HAP-1 (cell line): ENCODE measurements around the gene VSTM2L.

Experiments
- DNase-seq, 2 experiments: peaks; one replicate each; pipeline ENCODE4 v3.0.0-alpha.2; 2016 to 2020; ENCODE audit warnings: low spot score in 2 of 2
- H3K27me3 ChIP-seq: fragments of 250-450 bp; sonication (Bioruptor Pico); 2 replicates; pipeline ENCODE4 v1.5.1; 2020; ENCODE audit warnings: low read depth, mild to moderate bottlenecking, moderate library complexity
- H3K36me3 ChIP-seq: fragments of 250-450 bp; sonication (Bioruptor Pico); replicated peaks from 2 replicates; pipeline ENCODE4 v1.5.1; 2020; ENCODE audit warnings: mild to moderate bottlenecking
- H3K4me1 ChIP-seq: fragments of 250-450 bp; sonication (Bioruptor Pico); 2 replicates; pipeline ENCODE4 v1.5.1; 2020; ENCODE audit warnings: mild to moderate bottlenecking
- H3K4me3 ChIP-seq: fragments of 250-450 bp; sonication (Bioruptor Pico); 2 replicates; pipeline ENCODE4 v1.5.1; 2020; ENCODE audit warnings: mild to moderate bottlenecking, moderate library complexity
- H3K9me3 ChIP-seq: fragments of 250-450 bp; sonication (Bioruptor Pico); 2 replicates; pipeline ENCODE4 v1.5.1; 2020; ENCODE audit warnings: mild to moderate bottlenecking, moderate library complexity
- in situ Hi-C: fragments of 300-500 bp; cut with MboI; formaldehyde crosslinking; loops from 3 replicates; pipeline ENCODE4 v1.14.3; 2020; ENCODE audit warnings: low sequenced_read_pairs, inconsistent platforms, mixed read lengths

Gene VSTM2L

DNA sequence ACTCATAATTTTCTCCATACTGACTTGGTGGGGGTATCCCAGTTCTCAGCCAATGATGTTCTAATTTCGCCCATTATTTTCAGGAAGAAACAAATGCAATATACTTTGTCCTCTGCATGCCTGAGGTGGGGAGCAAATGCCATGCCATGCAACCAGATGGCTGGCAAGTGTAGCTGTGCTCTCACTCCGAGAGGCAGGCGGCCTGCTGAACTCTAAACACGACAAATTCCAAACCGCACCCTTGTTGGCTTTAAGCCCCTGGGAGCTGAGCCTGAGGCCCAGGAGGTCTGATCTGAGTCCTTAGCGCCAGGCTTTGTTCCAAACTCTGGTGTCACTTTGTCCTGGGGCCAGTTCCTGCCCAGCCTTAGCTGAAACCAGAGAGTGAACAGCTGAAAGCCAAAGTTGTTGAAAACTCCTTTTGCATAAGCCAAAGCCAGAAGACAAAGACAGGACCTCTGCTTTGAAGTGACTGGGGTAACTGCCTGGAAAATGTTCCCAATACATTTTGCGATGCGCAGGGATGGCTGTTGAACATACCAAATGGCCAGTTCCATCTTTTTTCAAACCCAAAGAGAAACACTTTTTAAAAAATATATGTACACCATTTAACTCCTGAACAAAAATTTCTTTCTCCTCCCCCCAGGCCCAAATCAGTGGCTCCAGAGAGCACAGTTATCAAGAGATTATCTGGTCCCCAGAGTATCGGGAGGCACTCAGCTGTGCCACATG lies 84.1 kb downstream of the VSTM2L start:
- no peak overlapping the region for H3K4me3 ChIP-seq
- H3K36me3 ChIP-seq = peaks cover 37% of the 10 kb centered on the region
- in situ Hi-C loops = no loop called here

DNA sequence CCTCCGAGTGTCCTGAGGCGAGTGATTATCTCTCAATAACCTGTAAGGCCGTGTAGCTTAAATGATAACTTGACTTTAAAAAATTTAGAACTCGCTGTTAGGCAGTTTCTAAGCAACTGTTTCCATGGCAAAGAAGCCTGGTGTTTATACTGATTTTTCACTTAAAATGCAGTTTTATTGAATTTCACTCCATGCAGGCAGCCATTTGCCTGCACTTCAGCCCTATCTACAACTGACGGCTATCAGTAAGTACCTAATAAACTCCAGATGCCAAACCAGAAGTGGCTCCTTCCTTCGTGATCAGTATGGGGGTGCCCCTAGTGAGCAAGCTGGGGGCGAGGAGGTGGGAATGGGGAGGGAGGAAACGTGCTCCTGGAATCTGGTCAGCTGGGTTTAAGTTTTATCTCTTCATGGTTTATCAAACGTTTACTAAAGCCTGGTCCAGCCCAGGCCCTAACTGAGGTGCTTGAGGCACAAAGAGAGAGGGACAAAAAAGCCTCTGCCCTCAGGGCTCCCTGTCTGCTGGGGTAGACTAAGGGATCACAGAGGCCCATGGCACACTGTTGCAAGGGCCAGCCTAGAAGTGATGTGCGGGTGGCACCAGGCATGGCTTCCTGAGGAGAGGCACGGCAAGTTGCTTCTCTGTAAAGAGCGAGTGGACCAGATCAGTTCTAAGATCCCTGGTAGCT lies 84.8 kb downstream of the VSTM2L start:
- no peak for DNase-seq
- Histone ChIP-seq H3K27me3 (no peaks in the 10 kb centered on the region), H3K4me3 (no peak overlapping the region), H3K9me3 (no peaks in the 10 kb centered on the region), H3K36me3 (peaks cover 41% of the 10 kb centered on the region), H3K4me1 (peaks cover 18% of the 10 kb centered on the region)
- in situ Hi-C loops = no loop called here

More for the DNA sequence above, 84.1 kb downstream of the VSTM2L start:
- Histone ChIP-seq H3K27me3 (no peaks in the 10 kb centered on the region), H3K9me3 (no peaks in the 10 kb centered on the region), H3K4me1 (peaks cover 15% of the 10 kb centered on the region)
- DNase-seq = peak; percentile 72 to 76

DNA sequence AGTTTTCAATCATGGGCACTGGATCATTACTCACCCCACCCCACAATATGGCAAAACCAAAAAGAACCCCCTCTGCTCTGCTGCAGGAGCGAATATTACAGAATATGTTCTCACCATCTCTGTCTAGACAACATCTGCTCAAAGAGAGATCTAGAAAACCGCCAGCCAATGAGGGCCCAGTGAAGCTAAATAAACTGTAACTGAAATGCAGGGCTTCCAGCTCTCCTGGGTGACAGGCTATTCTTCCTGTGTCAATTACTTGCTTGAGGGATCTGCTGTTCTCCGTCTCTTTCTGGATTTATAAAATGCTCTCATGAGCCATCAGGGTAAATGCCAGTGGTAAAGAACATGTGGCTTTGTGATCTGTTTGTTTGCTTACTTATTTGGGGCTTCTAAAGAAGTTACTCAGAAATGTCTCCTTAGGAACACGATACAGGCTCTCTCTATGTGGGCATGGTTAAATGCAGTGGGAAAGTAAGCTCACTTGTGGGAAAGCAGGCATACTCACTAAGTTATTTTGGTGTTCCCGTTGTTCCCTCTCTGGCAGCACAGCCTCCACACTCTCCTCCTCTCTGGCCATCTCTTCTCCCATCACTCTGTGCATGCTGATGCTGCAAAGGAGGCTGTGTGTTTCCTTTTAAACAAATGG lies 85.5 kb downstream of the VSTM2L start:
- DNase-seq = no peak
- no peak overlapping the region for H3K4me3 ChIP-seq
- H3K36me3 ChIP-seq = peaks cover 41% of the 10 kb centered on the region
- no peaks in the 10 kb centered on the region for H3K27me3 ChIP-seq
- peaks cover 22% of the 10 kb centered on the region for H3K4me1 ChIP-seq
- in situ Hi-C loops = no loop called here
- no peaks in the 10 kb centered on the region for H3K9me3 ChIP-seq

DNA sequence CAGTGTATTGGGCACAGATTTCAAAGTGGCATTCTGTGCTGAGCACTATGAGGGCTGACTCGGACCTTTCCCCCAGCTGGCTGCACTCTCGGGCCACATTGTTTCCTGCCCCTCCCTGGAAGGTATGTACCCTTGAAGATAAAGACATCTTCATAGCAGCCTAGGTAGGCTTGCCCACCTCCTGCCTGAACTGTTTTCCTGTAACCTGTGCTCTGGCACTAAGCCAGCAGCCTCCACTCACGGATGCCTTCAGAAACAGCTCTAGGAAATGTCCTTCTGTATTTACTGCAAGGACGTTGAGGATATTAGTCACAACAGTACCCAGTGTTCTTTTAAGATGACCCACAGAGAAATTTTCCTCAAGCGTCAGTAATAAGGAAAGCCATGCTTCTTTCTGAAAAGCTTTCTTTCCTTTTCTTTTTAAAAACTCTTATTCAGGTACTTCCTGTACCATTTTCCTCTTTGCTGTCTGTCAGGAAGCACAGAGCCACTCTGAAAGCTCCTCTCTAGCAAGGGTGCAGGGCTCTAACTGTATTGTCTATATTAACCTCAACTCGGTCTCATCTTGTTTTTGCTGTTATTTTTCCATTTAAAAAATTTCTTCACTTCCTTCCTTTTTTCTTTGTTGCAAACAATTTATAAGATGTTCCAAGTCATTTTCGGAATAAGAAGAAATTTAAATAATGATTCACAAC lies 86.8 kb downstream of the VSTM2L start:
- Histone ChIP-seq H3K36me3 (peaks cover 50% of the 10 kb centered on the region), H3K9me3 (no peaks in the 10 kb centered on the region), H3K4me1 (peaks cover 22% of the 10 kb centered on the region), H3K27me3 (no peaks in the 10 kb centered on the region), H3K4me3 (no peak overlapping the region)
- no peak for DNase-seq
- in situ Hi-C loops = loop anchor here (5.0 kb wide), 1 partner anchor 422 kb away; no protein-coding TSS in a partner anchor

DNA sequence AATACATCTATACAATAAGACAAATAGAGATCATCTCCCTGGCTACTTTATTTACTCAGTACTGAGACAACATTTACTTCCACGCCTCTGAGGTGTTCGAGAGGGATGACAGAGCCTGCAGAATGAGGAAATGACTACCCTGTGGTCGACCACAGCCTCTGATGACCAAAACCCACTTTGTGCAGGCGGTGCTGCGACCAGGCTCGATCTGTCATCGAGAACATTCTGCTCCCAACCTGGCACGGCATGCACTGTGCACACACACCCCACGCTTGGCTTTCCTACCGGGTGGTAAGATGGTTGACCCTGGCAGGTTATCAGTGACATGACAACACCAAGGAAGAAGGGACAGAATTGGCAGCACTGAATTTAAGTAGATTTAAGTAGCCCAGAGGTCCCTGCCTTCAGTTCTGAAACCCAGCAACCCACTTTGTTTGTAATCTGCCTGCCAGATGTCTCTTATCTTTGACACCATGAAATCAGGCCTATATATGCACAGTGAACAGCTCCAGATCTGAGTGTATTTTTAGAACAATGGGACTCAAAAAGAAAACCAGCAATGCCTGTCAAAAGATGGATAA lies 87.7 kb downstream of the VSTM2L start:
- in situ Hi-C loops = loop anchor here (5.0 kb wide), 1 partner anchor 423 kb away; no protein-coding TSS in a partner anchor
- Histone ChIP-seq H3K36me3 (peaks cover 56% of the 10 kb centered on the region), H3K4me1 (peaks cover 22% of the 10 kb centered on the region), H3K9me3 (no peaks in the 10 kb centered on the region), H3K27me3 (no peaks in the 10 kb centered on the region), H3K4me3 (no peak overlapping the region)
- no peak for DNase-seq

DNA sequence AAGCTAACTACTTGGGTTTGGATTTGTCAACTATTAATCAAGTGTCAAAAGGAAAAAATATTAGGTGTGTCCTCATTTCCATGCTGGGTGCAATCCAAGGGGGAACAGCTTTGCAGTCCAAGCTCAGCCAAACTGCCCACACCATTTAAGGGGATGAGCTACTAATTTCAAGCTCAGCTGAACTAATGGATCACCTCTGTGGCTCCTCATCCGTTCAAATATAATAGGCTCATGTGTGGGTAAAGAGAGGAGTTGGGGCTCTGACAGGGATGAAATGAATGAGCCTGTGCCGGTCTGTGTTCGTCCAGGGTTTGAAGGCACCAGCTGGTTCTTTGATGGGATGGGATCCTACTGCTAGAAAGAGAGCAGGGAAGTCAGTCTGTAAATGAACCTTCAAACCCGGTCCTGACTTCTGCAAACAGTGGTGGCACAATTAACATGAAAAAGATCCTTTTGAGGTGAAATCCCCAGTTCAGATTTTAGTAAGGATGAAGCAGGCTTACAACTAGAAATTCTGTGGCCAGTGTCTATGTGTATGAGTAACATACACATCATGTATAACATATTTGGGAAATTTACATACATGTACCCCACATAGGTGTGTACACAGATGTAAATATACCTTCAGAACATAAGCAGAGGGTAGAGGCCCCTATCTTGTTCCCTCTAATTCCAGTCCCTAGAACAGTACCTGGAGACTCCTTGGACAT lies 88.4 kb downstream of the VSTM2L start:
- in situ Hi-C loops = loop anchor here (5.0 kb wide), 1 partner anchor 424 kb away; no protein-coding TSS in a partner anchor
- no peak for DNase-seq
- H3K4me1 ChIP-seq = peaks cover 21% of the 10 kb centered on the region

DNA sequence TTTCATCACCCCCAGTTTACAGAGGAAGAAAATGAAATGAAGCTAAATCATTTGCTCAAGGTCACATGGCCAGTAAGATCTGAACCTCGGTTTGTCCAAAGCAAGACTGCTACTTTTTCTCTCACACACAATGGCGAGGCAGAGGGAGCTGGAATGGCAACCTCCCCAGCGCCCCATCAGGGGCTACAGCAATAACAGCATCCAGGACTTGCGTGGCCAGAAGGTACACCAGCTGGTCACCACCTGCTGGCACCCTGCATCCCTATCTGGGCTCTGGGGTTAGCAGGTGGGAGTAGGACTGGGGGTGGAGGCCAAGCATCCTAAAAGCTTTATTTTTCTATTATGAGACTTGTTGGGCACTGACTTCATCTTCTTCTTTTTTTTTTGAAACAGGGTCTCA lies 89.0 kb downstream of the VSTM2L start:
- in situ Hi-C loops = loop anchor here (5.0 kb wide), 1 partner anchor 425 kb away; no protein-coding TSS in a partner anchor
- no peak for DNase-seq
- H3K27me3 ChIP-seq = no peaks in the 10 kb centered on the region
- no peaks in the 10 kb centered on the region for H3K9me3 ChIP-seq
- peaks cover 15% of the 10 kb centered on the region for H3K4me1 ChIP-seq
- peaks cover 57% of the 10 kb centered on the region for H3K36me3 ChIP-seq
- no peak overlapping the region for H3K4me3 ChIP-seq

More for the DNA sequence above, 88.4 kb downstream of the VSTM2L start:
- Histone ChIP-seq H3K4me3 (no peak overlapping the region), H3K9me3 (no peaks in the 10 kb centered on the region), H3K36me3 (peaks cover 56% of the 10 kb centered on the region), H3K27me3 (no peaks in the 10 kb centered on the region)

DNA sequence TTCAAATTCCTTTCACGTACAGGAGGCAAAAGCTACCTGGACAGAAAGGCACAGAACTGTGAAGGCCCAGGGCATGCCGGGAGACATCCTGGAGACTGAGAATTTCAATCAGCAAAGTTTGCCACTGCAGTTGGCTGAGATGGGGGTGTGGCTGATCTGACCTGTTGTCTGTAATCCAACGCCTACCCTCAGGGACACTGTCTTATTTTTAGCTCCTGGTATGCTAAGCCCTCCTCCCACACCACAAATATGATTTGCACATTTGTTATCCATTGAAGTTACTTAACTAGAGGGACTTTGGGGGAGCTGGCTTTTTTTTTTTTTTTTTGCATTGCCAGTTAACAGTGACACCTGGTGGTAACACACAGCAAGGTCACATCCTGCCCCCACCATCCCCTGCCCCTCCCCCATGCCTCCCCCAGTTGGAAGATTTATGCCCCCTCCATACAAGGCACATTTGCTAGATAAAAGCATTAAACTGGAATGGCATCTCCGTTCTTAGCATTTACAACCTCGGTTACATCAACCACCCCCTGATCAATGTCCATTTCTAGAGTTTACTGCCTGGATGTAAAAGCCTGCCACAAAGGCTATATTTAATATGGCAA lies 90.0 kb downstream of the VSTM2L start:
- in situ Hi-C loops = loop anchor here (5.0 kb wide), 1 partner anchor 426 kb away; no protein-coding TSS in a partner anchor

DNA sequence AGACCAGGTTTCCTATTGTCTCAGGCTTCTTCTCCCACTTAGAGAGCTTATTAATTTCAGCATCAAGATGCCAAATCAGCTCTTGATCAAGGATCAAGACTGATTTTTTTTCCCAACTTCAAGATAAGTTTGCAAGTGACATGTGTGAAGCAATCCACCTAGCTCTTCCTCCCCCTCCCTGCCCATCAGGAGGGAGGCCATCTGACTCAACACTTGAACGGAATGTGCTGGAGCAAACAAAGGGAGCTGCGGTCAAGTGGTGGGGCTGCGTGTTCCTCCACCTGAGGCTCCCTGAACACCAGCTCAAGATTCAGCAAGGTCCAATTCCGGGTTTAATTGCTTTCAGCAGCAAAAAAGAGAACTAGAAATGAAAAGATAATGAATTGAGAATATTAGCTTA lies 91.6 kb downstream of the VSTM2L start:
- in situ Hi-C loops = loop anchor here (5.0 kb wide), 1 partner anchor 427 kb away; no protein-coding TSS in a partner anchor
- no peaks in the 10 kb centered on the region for H3K27me3 ChIP-seq
- H3K9me3 ChIP-seq = no peaks in the 10 kb centered on the region
- DNase-seq = no peak
- no peak overlapping the region for H3K4me3 ChIP-seq
- H3K4me1 ChIP-seq = peaks cover 7% of the 10 kb centered on the region
- peaks cover 72% of the 10 kb centered on the region for H3K36me3 ChIP-seq

More for the DNA sequence above, 90.0 kb downstream of the VSTM2L start:
- H3K36me3 ChIP-seq = peaks cover 67% of the 10 kb centered on the region
- H3K4me1 ChIP-seq = peaks cover 7% of the 10 kb centered on the region
- H3K4me3 ChIP-seq = no peak overlapping the region
- H3K27me3 ChIP-seq = no peaks in the 10 kb centered on the region
- no peaks in the 10 kb centered on the region for H3K9me3 ChIP-seq
- peak; percentile 73 to 79 for DNase-seq
